Neural cell (in vitro differentiated cells): ENCODE data around the gene UVRAG.

Experiments
- CTCF ChIP-seq: fragments of 450-650 bp; IDR thresholded peaks from 2 replicates; pipeline ENCODE4 v1.5.1; 2014; ENCODE audit warnings: antibody characterized with exemption, mild to moderate bottlenecking, moderate library complexity; ENCODE audit not compliant: poor library complexity, severe bottlenecking
- EP300 ChIP-seq: fragments of 450-650 bp; conservative IDR thresholded peaks from 2 replicates; pipeline ENCODE4 v1.6.1; 2014; ENCODE audit warnings: antibody characterized with exemption, mild to moderate bottlenecking, moderate library complexity; ENCODE audit not compliant: poor library complexity, severe bottlenecking
- MXI1 ChIP-seq: fragments of 450-650 bp; conservative IDR thresholded peaks from 2 replicates; pipeline ENCODE4 v1.6.1; 2014; ENCODE audit warnings: antibody characterized with exemption, mild to moderate bottlenecking; ENCODE audit not compliant: poor library complexity, severe bottlenecking
- POLR2AphosphoS5 ChIP-seq: IDR thresholded peaks from 2 replicates; pipeline ENCODE4 v1.6.1; 2012
- TAF1 ChIP-seq: IDR thresholded peaks from 2 replicates; pipeline ENCODE4 v1.6.1; 2012; ENCODE audit warnings: low read depth
- TF ChIP-seq, protein P1 (sequence below): IDR thresholded peaks from 2 replicates; pipeline ENCODE4 v1.6.1; 2012; ENCODE audit warnings: borderline replicate concordance

GRCh38 chr11:75903276-75903675, 88.3 kb downstream of the UVRAG start:
- TF ChIP-seq, protein P1, sequence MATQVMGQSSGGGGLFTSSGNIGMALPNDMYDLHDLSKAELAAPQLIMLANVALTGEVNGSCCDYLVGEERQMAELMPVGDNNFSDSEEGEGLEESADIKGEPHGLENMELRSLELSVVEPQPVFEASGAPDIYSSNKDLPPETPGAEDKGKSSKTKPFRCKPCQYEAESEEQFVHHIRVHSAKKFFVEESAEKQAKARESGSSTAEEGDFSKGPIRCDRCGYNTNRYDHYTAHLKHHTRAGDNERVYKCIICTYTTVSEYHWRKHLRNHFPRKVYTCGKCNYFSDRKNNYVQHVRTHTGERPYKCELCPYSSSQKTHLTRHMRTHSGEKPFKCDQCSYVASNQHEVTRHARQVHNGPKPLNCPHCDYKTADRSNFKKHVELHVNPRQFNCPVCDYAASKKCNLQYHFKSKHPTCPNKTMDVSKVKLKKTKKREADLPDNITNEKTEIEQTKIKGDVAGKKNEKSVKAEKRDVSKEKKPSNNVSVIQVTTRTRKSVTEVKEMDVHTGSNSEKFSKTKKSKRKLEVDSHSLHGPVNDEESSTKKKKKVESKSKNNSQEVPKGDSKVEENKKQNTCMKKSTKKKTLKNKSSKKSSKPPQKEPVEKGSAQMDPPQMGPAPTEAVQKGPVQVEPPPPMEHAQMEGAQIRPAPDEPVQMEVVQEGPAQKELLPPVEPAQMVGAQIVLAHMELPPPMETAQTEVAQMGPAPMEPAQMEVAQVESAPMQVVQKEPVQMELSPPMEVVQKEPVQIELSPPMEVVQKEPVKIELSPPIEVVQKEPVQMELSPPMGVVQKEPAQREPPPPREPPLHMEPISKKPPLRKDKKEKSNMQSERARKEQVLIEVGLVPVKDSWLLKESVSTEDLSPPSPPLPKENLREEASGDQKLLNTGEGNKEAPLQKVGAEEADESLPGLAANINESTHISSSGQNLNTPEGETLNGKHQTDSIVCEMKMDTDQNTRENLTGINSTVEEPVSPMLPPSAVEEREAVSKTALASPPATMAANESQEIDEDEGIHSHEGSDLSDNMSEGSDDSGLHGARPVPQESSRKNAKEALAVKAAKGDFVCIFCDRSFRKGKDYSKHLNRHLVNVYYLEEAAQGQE: no peak
- TF ChIP-seq EP300 (no peak), TAF1 (no peak), MXI1 (no peak), CTCF (no peak), POLR2AphosphoS5 (no peak)
